Ureter (tissue), 1 donor: ENCODE data around the gene UTP15. TPM values are rescaled to one million over a fixed set of nuclear protein-coding genes. Genes with fewer than 3 reads are reported as not detected.

Source experiments
- DNase-seq: peaks from one replicate; pipeline ENCODE4 v3.0.0-alpha.2; 2020; ENCODE audit warnings: low spot score
- total RNA-seq: library from RNA; stranded (reverse); gene quantifications from one replicate; pipeline ENCODE4 v1.2.4, GENCODE V29; 2023
- donor health status: DM: yes; HTN: yes; CAD: no.

Gene UTP15
- total RNA-seq, 1 donor from 2014 or later = 31.8 TPM

DNA sequence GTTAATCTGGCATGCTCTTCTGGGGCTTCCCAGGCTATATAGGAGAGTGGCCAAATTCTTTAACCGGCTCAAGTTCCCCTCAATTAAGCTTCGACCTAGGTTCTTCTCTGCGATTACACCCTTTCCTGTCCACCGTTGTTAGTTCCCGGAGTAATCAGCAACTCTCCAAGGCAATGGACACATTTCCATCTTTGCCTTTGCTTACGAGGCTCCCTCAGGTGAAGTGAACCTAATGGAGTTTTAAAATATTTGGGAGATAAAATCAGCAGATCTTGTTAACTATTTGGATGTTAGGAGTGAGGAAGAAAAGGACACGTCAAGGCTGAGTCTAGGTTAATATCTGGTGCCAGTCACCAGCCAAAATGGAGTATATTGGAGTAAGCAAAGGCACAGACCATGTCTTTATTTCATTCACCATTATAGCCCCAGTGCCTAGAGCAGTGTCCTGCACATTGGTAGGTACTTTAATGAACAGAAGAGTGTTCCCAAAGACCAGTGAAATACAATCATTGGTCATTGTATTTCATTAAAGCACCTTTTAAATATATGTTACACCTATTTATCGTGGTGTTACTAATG lies 515 bp downstream of the UTP15 start:
- DNase-seq = no peak

DNA sequence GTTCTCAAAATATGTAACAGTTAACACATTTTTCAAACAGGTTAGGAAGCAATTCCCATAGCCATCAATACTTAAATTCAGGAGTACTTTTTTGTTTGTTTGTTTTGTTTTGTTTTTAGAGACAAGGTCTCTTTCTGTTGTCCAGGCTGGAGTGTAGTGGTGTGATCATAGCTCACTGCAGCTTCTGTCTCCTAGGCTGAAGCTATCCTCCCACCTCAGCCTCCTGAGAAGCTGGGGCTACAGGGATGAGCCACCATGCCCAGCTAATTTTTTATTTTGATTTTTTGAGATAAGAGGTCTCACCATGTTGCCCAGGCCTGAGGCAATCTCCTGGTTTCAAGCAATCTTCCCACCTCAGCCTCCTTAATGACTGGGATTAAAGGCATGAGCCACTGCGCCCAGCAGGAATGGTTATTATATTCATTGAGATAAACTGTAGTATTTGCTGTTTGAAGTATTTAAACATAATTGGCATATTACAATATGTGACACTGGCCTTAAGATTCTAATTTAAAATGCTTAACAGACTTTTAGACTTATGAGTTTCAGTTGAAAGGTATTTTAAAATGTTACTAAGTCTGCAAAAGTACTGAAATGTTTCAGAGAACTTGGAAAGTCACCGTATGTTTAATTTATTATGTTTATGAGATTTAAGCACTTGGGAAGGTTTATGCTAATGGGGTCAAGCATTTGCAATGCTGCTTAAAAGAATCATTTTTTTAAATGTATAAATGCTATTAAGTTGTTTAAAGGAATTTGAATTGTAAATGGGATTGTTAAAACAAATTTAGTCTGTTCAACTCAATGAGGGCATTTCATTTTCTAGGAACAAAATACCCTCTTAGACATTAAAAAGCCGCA lies 17.0 kb downstream of the UTP15 start:
- no peak for DNase-seq

DNA sequence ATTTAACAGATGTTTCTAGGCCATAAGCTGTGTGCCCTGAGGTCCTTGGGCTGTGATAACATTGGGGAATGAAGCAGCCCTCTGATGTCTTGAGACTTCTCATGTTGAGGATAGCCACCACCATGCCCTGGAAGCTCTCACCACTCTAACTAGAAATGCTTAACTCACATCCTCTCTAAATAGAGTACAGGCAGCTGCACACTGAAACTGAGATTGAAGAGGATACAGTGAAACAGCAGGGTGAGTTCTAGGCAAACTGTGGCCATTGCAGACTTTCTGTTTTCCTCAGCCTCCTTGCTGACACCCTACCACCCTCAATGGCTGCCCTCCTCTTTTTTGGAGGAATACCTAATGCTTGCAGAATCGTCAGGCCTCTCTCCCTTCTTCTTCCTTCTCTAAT lies 22.4 kb downstream of the UTP15 start:
- DNase-seq = no peak

DNA sequence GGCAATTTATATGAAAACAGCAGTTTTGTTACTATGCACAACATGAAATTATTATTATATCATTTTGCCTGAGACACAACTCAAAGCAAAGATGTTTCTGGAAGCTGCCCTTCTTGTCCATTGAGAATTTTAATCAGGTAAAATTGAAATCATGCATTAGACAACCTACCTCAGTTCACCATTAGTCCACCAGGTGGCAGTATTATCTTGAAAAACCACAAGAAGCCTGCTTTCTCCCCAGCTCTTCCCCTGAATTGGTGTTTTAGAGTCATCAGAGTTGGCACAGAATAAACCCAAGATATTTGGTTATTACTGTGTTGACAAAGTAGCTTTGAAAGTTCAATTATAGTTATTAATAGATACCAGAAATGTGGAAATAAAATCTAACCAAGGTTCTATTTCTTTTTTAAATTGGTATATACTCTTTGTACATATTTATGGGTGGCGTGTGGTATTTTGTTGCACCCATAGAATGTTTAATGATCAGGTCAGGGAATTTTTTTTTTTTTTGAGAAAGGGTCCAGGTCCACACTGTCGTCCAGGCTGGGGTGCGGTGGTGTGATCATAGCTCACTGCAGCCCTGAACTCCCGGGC lies 25.7 kb downstream of the UTP15 start:
- DNase-seq = peak; percentile 73

DNA sequence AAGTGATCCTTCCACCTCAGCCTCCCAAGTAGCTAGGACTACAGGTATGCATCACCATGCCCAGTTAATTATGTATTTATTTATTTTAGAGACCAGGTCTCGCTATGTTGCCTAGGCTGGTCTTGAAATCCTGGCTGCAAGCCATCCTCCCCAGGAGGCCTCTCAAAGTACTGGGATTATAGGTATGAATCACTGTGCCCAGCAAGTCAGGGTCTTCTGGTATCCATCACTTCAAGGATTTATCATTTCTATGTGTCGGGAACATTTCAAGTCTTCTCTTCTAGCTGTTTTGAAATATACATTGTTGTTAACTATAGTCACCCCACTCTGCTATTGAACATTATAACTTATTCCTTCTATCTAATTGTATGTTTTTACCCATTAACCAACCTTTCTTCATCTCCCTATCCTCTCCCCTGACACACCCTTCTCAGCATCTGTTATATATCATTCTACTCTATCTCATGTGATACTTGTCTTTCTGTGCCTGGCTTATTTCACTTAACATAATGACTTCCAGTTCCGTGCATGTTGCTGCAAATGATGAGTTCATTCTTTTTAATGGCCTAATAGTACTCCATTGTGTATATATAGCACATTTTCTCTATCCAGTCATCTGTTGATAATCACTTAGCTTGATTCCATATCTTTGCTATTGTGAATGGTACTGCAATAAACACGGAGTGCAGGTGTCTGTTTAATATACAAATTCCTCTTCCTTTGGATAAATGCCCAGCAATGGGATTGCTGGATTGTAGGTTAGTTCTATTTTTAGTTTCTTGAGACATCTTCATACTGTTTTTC lies 26.4 kb downstream of the UTP15 start:
- no peak for DNase-seq

DNA sequence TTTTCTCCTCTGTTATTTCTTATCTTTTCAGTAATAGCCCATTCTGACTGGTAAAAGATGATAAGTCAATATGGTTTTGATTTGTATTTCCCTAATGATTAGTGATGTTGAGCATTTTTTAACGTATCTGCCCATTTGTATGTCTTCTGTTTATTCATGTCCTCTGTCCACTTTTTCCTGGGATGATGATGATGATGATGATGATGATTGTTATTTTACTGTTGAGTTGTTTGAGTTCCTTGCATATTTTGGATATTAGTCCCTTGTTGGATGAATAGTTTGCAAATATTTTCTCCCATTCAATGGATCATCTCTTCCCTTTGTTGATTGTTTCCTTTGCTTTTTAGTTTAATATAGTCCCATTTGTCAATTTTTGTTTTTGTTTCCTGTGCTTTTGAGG lies 27.0 kb downstream of the UTP15 start:
- no peak for DNase-seq

DNA sequence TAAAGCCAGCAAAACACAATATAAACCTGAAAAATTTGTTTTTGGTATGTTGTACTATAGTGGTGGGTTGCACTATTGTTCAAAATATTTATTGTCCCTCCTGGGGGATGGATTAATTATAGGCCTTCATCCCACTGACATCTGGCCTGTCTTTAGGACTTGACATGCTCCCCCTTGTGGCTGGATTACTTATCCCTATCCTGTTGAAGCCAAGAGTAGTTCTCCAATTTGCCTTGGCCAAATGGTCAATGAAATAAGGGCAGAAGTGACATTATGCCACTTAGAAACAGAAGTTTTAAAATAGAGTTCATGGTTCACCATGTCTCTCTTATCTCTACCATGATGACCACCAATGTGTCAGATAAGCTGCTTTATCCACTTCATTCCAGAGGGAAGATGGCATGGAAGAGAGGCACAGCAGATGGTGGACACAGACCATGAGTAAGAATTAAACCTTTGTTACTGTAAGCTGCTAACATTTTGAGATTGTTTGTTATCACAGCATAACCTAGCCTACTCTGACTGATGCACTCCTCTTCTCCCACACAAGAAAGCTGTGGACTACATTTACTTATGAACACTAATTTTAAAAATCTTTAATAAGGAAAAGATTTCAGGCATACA lies 31.3 kb downstream of the UTP15 start:
- no peak for DNase-seq

DNA sequence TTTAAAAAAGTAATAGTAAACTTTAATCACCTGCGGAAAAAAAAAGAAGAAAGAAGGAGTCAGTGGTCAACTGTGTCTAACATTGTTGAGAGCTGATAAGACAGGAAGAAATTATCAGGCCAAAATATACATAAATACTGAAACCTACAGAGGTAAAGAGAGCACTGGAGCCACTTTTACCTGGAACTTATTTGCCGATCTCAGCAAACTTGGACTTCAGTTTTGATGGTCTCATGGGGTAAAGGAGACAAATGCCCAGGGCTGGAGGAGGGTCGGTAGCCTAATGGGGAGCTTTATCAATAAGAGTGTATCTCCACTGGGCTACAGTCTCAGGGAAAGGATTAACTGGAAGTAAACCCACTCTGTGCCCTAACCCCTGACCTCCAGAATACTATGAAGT lies 33.8 kb downstream of the UTP15 start:
- no peak for DNase-seq

DNA sequence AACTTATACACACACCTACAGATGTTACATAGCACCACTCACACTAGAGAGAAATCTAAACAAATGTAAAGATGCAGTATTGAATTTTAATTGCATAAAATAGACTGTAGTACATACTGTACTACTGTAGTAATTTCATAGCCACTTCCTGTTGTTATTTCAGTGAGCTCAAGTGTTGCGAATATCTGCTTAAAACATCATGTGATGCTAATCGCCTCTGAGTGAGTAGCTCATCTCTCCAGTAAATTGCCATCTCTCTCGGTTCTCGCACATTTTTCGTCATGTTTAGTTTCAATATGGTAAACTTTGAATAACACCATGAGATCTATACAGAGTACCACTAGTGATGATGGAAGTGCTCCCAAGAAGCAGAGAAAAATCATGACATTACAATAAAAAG lies 38.5 kb downstream of the UTP15 start:
- no peak for DNase-seq

DNA sequence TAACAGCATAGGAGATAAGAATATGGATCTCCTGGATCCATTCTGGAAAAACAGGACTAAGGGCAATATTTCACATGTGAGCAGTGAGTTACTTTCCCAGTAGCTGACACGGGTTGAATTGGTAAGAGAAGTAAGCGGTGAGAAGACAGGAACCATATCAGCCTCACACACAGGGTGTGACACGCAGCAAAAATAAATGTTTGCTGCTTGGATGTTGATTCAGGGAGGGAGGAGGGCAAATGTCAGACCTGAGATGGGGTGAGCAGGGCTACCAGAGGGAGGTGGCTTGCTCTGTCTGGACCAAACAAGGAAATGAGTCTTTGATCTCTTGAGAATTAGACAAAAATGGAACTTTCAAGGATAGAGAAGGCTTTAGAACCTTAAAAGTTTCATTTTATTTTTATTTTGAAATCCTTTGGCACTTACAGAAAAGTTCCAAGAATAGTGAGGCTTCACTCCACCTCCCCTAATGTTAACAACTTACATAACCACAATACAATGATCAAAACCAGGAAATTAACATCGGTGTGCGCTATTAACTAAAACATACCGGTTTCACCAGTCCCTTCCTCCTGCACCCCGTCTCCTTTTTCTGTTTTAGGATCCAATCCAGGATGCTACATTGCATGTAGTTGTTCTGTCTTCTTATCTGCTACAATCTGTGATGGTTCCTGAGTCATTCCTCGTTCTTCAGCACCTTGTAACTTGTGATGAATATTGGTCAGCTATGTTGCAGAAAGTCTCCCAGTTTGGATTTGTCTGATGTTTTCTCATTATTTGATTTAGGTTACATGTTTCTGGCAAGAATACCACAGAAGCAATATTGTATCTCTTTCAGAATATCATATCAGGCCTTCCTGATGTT lies 39.9 kb downstream of the UTP15 start:
- peak; percentile 51 for DNase-seq

DNA sequence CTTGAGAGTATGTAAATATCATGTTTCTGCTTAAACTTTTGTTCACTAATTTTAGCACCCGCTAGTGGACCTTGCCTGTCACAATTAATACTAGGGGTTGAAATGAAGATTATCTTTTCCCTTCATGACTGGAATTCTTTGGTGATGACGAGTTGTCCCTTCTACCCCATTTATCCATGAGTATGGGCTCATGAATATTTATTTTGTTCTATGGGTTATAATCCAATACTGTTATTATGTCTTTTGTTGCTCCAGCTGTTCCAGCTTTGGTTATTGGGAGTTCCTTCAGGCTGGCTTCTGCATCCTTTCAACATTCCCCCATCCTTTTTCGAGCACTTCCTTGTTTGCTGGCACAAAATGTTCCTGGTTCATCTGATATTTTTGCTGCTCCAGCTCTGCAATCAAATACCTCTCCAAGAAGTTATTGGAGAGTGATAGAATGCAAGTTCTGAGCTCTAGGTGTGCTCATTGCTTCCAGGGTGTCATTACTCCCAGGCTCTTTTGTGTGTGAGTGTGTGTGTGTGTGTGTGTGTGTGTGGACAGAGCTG lies 40.7 kb downstream of the UTP15 start:
- DNase-seq = no peak

DNA sequence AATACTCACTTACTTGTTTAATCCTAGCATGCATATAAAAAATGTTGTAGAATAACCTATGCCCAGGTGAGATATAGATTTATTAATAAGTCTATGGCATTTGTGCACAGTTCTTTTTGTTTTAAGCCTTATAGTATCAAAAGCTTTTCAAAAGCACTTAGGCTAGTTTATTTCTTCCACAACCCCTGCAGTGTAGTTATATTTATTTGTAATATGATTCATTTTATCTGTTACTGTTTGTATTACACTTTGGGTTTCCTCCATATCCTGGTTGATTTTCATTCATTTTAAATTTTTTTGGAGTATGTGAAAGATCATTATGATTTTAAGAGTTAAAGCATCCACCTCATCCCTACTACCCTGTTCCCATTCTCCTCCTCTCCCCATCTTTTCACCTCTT lies 41.7 kb downstream of the UTP15 start:
- DNase-seq = no peak

DNA sequence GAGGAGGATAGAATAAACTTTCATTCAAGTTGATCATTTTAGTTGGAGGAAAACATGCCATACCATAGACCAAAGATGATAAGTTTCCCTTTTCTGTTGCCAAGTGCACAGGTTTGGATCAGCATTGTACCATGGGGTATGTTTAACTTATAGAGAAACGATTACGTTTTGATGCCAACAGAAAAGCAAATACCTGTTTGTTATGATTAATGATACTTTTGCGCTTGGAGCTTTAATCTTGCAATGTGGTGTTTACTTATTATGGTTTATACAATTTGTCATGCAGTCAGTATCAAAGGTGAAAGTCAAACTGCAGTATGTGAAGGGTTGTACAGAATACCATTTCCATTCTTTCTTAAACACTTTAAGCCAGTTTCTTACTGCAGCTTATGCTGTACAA lies 47.3 kb downstream of the UTP15 start:
- DNase-seq = no peak

DNA sequence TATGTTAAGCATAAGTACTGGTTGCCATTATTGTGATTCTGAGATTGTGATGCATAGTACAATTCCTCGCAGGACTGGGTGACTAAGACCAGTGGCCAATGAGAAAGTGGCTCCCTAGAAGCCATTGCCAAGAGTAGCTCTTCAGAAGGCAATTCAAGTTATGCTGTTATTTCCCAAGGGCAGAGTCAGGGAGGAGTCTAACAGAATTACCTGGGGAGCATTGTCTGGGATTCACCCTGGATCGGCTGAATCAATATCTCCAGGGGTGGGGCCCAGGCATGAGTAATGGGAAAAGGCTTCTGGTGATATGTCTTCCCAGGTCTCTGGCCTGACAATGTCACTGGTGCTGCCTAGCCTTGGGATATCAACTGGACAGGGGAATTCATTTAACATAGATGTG lies 49.5 kb downstream of the UTP15 start:
- DNase-seq = no peak

DNA sequence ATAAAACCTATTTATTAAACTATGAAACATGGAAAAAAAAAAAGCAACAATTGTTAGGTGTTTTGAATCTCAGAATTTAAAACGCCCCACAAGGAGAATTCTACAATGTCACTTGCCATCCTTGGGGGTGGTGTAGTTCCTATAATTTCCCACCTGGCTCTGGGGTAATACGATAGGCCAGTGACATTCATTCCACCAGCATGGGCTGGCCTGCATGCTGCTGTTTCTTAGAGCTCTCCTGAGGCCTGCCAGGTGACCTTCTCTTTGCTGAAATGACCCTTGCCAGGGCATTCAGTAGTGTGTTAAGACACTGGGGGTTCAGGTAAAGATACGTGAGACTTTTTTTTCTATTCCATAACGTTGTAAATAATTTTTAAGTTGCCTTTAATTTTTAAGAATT lies 50.4 kb downstream of the UTP15 start:
- DNase-seq = no peak

DNA sequence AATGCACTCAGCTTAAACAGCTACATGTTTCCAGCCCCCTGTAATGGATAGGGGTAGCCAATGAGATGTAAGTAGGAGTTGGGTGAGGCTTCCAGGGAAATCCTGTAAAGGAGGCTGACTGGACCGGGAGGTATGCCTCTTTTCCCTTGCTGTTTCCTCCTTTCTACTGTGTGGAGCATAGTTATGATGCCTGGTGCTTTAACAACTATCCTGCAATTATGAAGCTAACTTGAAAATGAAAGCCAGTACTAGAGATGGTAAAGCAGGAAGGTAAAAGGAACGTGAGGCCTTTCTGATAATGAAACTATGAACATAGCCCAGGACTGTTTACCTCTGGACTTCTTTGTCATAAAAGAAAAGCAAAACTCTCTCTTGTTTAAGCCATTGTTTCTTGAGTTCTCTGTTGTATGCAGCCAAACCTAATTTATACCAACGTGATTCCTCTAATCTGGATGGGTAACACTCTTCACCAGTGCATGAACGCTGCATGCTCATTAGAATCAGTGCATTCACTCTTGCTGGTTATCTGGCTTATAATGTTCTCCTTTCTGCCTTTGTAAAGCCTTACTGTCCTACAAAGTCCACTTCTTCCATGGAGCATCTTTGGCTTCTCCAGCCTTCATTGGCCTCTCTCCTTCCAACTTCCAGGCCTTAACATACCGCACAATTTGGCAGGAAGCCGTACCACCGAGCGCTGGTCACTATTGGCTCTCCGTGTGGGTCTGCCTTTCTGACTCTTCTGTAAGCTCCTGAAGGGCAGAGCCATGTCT lies 52.2 kb downstream of the UTP15 start:
- DNase-seq = no peak

DNA sequence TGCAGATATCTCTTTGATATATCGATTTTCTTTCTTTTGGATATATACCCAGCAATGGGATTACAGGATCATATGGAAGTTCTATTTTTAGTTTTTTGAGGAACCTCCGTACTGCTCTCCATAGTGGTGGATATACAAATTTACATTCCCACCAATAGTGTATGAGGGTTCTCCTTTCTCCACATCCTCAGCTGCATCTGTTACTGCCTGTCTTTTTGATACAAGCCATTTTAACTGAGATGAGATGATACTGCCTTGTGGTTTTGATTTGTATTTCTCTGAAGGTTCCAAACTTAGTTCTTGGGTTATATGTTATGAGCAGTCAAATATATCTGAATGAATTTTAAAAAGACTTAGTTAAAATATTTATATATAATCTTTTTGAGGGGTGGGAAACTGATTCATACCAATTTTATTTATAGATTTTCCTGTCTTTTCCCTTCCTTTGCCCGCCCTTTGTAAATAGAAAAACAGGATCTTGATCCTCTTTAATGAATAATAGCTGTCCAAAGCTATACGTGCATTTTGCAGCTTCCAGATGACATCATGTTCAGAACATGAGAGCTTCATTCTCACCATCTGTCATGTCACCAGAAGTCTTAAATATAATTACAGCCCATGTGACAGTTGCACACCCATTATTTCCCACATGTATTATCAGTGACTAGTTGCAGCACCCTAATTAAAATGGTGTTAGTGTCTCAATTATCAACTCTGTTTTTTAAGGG lies 54.2 kb downstream of the UTP15 start:
- no peak for DNase-seq

DNA sequence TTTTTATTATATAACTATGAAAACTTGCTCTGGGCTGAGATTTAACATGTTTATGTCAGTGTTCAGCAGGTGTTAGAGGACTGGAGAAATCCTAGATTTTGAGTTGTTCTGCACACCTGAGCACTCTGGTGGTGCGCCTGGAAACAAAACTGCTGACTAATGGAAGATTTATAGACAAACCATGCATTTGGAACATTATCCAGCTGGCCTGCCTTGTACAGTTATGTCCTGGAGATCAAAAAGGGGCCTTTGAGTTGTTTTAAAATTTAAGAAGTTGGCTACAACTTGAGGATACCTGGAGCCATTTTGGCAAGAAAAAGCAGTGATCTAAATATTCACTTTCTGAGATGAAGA lies 54.8 kb downstream of the UTP15 start:
- no peak for DNase-seq

DNA sequence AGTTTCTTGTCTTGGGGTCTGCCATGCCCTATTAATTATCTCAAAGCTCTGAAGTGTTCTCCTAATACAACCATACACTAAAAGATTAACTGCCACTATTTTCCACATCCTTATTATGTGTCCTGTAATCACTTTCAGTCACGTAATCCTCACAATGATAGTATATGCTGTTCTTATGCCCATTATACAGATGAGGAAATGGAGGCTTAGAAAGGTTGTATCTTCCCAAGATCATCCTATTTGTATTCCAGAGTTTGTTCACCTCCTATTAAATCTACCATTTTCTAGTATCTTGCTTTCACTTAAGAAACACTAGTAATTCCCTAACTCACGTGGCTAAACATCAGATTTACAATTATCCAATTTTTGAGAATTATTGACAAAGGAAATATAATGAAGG lies 57.5 kb downstream of the UTP15 start:
- DNase-seq = no peak
